ENCODE data around the gene JHY.

Gene JHY

DNA sequence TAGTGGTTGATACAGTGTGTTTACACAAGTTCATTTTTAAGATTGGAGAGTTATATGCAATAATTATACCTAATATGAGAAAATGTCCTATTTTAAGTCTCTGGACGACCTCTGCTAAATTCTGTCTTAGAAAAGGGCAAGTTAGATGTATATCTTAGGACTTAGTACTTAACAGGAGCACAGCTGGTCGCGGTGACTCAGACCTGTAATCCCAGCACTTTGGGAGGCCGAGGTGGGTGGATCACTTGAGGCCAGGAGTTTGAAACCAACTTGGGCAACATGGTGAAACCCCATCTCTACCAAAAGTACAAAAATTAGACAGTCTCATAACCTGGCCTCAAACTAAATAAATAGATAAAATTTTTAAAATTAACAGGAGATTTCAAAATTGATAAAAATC, 71.9 kb downstream of the JHY start:
- no peak for DNase-seq (ENCODE audit: low read depth)

DNA sequence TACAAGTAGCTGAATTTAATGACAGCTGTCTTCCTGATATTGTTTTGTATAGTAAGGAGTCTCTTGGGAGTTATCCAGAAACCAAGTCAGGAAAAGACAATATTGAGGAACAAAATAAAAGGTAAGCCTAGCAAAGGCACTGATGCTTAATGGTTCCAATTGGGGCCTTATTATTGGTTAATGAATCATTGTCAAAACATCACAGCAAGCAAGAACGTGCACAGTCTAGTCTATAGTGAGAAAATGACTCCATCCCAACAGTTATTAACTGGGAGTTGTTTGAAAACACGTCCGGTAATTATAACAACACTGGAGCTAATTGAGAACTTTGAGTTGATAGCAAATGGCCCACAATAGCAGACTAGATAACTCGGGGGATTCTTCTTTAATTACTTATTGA, 81.4 kb downstream of the JHY start:
- DNase-seq (ENCODE audit: low read depth), result no peak

DNA sequence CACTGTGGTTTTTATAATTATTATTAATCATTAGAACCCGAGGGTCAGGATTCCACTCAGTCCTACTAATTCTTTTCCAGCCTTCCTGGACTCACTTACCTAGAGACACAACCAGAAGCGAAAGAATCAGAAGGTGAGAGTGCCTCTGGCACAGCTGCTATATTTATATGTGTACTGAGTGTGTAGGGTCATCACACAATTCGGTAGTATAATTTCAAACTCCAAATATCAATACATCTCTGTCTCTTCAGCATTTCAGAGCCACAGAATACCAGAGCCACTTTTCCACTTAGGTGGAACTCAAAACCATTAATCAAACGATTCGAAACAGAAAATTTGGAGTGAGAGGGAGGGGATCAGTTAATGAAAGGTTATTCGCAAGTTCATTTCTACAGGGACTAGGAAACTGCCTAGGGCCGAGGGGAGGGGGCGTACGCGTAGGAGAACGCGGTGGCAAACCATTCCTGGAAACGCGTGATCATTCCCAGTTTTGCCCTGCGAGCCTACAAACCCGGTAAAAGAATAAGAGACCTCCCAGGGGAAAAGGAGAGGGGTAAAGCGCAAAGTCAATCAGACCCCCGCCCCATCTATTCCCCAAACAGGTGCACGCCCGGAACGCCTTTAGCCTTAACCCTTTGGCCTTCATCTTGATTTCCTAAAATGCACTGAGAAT, 93.6 kb downstream of the JHY start:
- DNase-seq (ENCODE audit: low read depth), result no peak

DNA sequence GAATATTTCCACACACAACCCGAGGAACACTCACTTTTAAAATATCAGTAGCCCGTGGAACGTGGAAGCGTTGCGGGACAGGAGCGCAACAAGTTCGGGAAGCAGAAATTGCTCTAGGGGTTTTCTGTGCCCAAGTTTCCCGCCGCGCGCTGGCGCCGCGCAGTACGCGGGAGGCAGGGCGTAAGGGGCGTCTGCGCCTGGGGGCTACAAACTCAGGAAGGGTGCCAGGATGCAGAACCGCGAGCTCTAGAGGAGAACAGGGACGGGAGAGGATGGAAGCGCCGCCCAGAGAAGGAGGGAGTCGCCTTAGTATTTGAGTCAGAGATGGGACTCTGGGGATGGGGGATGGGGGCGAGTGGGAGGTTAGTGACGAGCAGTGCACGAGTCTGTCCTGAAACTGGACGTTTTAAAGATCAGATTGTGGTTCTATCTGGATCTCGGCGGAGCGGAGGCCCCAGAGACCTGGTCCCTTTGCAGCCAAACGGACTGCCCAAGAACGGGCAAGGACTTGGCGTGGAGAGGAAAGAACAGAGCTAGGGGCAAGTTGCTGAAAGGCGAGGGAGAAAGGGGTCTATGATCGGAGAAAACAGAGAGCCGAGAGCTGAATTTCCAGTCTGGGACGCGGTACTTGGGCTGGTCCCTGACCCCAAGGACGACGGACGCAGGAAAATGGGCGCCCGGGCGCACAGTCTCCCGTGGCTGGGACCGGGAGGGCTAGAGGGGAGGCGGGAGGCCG, 94.3 kb downstream of the JHY start:
- DNase-seq (ENCODE audit: low read depth), result no peak

DNA sequence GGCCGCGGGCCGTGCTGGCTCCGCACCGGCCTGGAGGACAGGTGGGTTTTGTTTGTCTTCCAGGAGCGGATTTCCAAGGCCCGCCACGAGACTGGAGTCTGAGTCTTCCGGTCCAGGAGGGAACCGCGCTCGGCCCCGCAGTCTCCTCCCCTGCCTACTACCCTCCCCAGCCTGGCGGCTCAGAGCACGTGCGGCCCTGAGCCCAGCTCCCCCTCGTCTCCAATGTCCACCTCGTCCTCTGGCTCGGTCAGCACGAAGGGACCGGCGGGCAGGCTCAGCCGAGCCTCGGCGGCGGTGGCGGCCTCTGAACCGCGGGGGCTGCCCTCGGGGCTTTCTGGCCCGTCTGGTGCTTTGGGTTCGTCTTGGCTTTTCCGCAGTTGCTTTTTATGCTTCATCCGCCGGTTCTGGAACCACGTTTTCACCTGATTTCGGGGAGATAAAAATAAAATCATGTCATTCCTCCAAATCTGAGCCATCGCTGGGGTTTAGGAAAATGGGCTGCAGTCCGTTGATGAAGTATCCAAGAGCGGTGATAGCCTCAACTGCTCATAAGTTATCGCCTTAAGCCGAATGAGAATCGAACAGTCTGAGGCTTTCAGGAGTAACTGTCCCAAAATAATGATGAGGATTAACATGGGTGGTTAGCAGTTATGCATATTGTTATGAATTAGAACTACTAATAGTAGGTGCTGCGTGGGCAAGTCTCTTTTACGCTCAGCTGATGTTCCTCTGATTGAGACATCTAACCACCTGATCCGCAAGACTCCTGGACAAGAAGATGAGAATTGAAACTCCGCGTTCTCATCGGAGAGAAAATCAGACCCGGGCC, 95.1 kb downstream of the JHY start:
- no peak for DNase-seq (ENCODE audit: low read depth)

DNA sequence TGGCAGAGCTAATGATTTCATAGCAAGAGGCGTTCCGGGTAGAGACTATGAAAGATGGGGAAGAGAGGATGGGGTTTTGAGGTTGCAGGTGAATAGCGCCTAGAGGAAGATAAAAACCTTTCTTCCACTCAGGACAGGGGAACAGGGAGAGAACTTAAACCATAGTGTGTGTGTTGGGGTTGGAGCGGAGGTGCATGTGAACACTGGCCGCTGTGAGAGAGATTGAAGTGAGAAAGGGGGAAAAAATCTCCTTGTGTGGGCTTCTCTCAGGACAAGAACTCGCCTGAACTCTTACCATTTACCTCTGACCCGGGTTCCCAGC, 95.7 kb downstream of the JHY start:
- DNase-seq (ENCODE audit: low read depth), result no peak

DNA sequence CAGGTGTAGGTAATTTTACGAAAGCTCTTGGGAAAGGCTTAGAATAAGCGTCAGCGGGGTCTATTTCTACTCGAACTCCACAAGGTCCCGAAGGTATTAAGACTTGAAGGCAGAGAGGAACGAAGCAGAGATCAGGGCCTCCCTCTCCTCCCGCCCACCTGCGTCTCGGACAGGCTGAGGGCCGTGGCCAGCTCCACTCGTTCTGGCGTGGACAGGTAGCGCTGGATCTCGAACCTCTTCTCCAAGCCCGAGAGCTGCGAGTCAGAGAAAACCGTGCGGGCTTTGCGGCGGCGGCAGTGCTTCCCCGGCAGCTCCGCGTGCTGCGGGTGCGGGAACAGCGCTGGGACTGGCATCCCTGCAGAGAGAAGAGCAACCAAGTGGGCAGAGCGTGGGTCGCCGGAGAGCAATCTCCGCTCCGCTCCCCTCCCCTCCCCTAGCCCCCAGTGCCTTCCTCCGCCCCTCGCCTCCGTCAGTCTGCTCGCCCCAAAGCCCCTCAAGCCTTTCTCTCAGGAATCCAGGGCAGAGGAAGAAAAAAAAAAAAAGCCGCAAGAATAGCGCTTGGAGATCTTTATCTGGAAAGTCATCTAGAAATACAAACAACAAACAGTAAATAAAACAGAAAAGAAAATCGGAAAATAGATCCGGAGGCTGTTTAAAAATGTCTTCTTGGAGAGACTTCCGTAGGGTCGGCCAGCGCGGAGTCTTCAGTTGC, 96.7 kb downstream of the JHY start:
- no peak for DNase-seq (ENCODE audit: low read depth)

DNA sequence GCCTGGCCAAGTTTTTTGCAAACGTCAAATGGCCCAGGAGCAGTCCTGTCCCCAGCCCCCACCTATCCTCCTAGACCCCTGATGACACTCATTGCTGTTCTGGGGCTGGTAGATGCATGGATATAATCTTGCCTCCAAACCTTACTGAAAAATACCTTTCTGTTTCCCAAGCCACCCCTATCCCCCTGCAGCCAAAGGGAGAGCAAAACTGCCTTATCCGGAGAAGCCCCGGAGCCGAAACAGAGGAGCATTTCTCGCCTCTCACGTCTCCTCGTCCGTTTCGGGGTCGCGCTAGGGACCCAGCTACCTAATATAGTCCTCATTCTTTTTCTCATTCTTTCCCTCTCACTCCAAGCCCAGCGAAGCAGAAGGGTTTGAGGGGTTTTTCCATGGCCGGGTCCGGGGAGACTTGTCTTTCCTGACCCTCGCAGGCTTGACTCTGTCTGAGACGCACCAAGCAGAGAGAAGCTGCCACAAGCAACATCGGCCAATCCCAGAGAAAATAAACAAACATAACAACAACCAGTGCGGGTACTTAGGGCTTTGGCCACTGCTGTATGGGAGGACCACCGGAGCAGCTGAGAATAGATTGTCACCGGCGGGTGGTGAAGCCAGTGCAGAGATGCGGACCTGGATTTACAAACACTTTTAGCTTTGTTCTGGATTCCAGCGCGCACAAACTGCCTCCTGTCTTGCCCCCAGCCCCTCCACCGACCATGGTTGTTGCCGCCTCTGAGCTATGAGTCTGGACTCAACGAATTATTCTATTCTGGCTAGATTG, 97.4 kb downstream of the JHY start:
- no peak for DNase-seq (ENCODE audit: low read depth)

DNA sequence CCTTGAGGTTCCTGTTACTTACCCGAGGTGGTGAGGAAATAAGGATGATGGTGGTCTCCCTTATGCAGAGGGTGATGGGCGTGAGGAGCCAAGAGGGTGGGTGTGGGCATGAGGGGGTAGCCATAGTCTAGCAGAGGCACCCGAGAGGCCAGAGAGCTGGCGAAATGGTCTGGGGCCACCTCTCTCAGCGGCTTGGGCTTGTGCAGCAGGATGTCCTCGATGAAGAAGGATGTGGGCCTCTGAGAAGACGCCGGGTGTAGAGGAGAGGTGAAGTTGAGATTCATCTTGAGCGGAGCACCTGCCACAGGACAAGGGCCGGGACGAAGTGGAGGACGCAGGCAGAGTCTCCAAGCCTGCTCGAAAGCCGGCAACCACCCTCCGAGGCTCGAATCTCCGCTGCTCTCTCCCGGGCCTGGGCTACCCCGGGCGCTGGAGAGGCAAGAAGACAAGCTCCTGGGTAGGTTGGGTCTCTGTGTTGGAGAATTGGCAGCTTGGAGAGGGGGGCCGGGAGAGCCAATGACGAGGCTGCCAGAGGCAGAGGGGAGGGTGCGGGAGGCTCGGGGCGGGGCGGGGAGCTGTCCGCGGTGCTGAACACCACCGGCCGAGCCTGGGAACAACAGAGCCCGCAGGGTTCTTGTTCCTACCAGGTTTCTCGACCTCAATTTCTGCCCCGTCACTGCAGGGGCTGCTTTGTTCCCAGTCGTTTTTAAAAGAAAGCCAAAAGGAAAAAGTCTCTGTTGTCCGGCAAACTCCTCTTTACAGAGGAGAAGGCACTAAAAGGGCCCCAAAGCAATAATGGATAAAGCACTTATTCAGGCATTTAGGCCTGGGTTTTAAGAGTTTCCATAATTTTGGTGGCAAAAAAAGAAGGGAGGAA, 99.1 kb downstream of the JHY start, which contains the start of gene BSX:
Gene BSX, minus strand, starts transcription at position 447 of the 877 bp plus-strand sequence. Its CDS starts 163 bp downstream, at position 284.
- DNase-seq (ENCODE audit: low read depth), result no peak

DNA sequence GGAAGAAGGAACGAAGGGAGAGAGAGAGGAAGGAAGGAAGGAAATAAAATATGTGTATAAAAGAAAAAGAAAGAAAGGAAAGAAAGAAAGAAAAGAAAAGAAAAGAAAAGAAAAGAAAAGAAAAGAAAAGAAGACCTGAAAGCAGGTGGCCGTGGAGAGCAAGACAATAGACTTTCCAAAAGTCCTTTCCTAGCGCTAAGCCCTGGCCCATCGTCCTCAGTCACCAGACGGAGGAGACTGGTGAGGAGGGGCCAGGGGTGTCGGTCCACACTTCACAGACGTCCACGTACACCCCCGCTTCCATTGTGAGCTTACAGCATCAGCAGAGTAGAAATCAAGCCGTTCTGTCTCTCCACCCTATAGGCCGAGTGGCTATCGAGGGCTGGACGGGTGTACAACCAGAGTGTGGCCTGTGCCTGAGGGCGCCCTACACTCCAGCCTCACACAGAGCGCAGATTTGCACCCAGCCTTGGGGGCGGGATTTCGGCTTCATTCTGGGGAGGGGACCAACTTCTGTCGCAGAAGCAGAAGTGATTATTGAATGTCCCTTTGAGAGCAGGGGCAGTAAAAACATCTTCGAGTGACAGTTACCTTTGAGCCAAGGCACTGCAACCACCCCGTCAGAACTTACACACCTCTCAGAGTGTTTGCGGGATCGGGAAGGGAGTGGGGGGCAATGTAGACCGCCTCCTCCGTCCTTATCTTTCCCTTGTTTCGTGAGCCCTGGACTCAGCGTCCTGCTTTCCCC, 101.1 kb downstream of the JHY start:
- no peak for DNase-seq (ENCODE audit: low read depth)

DNA sequence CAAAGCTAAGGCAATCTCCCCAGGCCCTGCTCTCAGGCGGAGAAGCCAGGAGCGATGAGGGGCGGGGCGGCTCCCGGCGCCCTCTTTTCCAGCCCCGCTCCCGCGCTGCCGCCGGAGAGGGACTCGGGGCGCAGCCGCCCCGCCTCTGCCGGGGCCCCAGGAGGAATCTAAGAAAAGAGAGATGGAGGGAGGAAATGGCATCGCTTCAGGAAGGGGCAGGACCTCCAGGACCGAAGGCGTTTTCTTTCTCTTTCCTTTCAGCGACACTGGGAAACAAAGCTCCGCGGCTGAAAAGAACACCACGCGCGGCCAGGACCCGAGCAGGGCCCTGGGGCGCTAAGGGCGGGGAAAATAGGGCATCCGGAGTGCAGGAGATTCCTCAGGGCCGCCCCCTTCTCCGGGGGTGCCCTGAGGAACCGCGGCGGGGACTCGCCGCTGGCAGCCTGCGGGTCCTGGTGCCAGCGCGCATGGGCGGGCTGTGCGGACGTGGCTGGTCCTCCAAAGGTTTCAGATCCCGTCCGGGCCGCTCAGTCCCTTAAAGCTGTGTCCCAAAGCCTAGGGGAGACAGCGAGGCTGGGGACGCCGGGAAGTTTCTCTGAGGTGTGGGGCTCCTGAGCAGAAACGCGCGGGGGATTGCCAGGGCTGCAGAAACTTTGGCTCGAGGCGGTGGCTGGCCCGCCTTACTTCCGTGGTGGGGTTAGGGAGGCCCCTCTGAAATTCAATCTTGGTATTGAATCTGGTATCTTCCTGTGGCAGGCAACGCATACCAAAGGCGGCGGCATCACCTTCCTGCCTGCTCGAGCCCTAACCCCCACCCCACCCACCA, 101.8 kb downstream of the JHY start:
- no peak for DNase-seq (ENCODE audit: low read depth)

DNA sequence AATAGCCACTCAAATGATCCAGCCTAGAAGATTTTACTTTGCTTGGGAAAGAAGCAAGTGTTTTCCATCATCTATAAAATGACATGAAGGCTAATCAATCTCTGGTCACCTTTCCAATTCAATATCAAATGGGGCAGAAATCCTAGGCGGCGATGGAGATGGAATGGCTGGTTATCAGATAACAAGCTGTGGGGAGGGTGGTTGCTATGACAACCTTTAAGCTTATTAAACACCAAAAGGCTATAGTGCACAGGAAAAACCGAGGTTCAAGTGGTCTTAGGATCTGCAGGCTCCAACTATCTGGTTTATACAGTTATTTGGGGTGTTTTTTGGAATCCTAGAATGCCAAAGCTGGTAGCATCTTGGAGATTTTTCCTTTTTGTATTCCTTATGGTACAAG, 113.0 kb downstream of the JHY start:
- DNase-seq (ENCODE audit: low read depth), result no peak

DNA sequence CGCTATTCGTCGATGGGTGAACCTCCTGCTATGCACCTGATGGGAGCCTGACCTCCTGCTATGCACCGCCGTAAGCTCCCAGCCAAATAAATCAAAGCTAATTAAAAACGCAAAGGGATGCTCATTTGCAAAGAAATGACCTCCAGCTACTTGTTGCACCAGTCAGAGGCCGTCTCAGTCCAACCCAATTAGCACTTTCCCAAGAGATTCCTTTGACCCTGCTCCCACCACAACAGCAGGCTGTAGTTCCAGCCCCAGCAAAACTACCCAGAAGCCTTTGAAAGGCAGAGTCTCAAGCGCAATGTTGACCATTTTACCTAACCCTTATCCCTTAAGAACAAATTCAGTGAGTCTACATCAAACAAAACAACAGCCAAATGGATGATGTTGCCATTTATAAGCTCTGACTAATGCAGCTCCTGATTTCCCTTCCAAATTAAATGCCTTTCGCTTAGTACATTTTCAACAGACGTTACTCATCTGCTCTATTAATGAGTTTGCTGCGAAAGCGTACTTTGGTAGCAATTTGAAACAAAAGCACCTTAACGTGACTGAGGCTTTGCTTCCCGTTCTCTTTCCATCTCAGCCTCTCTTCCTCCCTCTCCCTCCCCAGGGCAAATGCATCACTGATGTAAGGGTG, 116.3 kb downstream of the JHY start:
- DNase-seq (ENCODE audit: low read depth), result no peak

DNA sequence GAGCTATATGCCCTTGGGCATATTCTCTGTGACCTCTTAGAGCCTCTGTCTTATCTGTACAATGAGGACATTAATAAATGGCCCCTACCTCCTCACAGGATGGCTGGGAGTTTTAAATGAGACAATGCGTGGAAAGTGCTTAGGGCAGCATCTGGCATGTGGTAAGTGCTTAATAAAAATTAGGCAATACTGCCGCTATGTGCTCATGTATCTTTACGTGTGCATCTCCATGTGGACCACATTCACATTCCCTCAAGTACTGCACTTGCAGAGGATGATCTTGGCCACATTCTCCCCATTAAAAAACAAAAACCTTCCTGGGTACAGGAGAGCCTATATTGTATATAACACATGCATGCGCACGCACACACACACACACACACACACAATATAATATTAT, 118.2 kb downstream of the JHY start:
- DNase-seq (ENCODE audit: low read depth), result no peak

DNA sequence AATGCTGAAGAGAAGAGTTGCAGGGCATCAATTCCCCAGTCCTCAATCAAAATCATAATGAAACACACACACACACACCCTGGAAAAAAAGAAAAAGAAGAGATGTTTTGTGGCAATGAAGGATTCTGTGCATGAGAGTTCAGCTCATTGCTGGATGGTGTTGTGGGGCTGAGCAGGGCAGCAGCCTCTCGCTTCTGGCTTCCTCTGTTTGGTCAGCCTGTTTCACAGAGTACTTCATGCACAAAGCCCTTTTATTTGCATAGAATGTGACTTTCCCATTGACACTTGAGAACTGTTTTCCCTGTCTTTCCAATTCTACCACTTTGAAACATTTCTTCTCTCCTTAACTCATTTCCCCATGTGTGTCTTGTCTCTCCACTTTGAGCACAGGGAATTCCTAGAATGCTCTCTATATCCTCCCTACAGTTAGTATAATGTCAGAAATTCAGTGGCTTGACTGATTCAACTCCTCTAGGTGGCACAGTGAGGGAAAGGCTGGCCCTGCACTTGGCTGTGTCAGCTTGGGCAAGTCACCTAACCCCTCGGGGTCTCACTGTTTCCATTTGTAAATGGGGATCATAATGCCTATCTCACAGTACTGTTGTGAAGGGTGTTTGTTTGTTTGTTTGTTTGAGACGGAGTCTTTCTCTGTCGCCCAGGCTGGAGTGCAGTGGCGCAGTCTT, 124.4 kb downstream of the JHY start:
- no peak for DNase-seq (ENCODE audit: low read depth)
